Panc1 (cell line): ENCODE measurements around the gene GRAMD1C. TPM values are rescaled to one million over a fixed set of nuclear protein-coding genes. Genes with fewer than 3 reads are reported as not detected.

Source experiments
- ATAC-seq: fragments of 200-7000 bp; cut with Tn5 transposase; 2 replicates; pipeline ENCODE4 v1.9.1; 2020; ENCODE audit warnings: mild to moderate bottlenecking, moderate library complexity
- BruUV-seq: library from RNA; stranded (reverse); fragments of 400-500 nt; replicated peaks from 2 replicates; lab custom pipeline; 2021; lab: Mats Ljungman, UMichigan
- CTCF ChIA-PET: fragments of 300-600 bp; sonication (Branson Sonifier 250); formaldehyde crosslinking; loops from one replicate; lab custom pipeline; 2022; ENCODE audit warnings: antibody characterized with exemption; lab: Charles Lee
- POLR2A ChIA-PET: fragments of 300-600 bp; sonication (Branson Sonifier 250); formaldehyde crosslinking; loops from one replicate; lab custom pipeline; 2022; ENCODE audit warnings: antibody characterized with exemption; lab: Charles Lee
- DNase-seq: peaks from one replicate; pipeline ENCODE4 v3.0.0-alpha.2; 2010; ENCODE audit warnings: low read depth, low spot score
- H3K27ac ChIP-seq: 2 replicates; pipeline ENCODE4 v1.5.1; 2011; ENCODE audit warnings: mild to moderate bottlenecking, low read length, inconsistent platforms
- H3K27me3 ChIP-seq: fragments of 200-500 bp; sonication (Bioruptor generic); 2 replicates; pipeline ENCODE4 v1.6.0; 2014; ENCODE audit warnings: low read length, inconsistent platforms; ENCODE audit not compliant: control insufficient read depth, insufficient read depth
- H3K36me3 ChIP-seq: fragments of 200-500 bp; sonication (Bioruptor generic); 2 replicates; pipeline ENCODE4 v1.5.1; 2014; ENCODE audit warnings: inconsistent platforms, mild to moderate bottlenecking, low read length, moderate library complexity; ENCODE audit not compliant: control insufficient read depth, insufficient read depth
- H3K4me1 ChIP-seq: 2 replicates; pipeline ENCODE4 v1.5.1; 2011; ENCODE audit warnings: inconsistent platforms, mild to moderate bottlenecking, low read length, moderate library complexity; ENCODE audit not compliant: control insufficient read depth, insufficient read depth
- H3K4me3 ChIP-seq, 2 experiments: 2 replicates each; pipeline ENCODE4 v1.5.1; 2011 to 2012; ENCODE audit warnings: low read depth in 2 of 2, low read length in 2 of 2, mild to moderate bottlenecking in 2 of 2, inconsistent platforms in 1 of 2, moderate library complexity in 1 of 2
- H3K9me3 ChIP-seq: fragments of 200-500 bp; sonication (Bioruptor generic); 2 replicates; pipeline ENCODE4 v1.5.1; 2014; ENCODE audit warnings: low read depth, mild to moderate bottlenecking, inconsistent platforms, low read length, moderate library complexity; ENCODE audit not compliant: control insufficient read depth, insufficient read depth
- CTCF ChIP-seq: fragments of 450-650 bp; IDR thresholded peaks from 2 replicates; pipeline ENCODE4 v1.5.1; 2017; ENCODE audit warnings: mild to moderate bottlenecking
- POLR2AphosphoS5 ChIP-seq: IDR thresholded peaks from 2 replicates; pipeline ENCODE4 v1.6.1; 2012; ENCODE audit warnings: mild to moderate bottlenecking, low read depth, low read length, moderate library complexity
- REST ChIP-seq, 2 experiments: IDR thresholded peaks; 2 replicates each; pipeline ENCODE4 v1.6.1; 2011 to 2012; ENCODE audit warnings: low read depth in 2 of 2, control low read depth in 1 of 2, low read length in 1 of 2, mild to moderate bottlenecking in 1 of 2, moderate library complexity in 1 of 2; ENCODE audit not compliant: insufficient read depth in 1 of 2
- SIN3A ChIP-seq: IDR thresholded peaks from 2 replicates; pipeline ENCODE4 v1.6.1; 2012; ENCODE audit warnings: low read depth, mild to moderate bottlenecking, low read length, moderate library complexity, borderline replicate concordance; ENCODE audit not compliant: insufficient read depth
- TCF7L2 ChIP-seq: IDR thresholded peaks from 2 replicates; pipeline ENCODE4 v1.6.1; 2011; ENCODE audit warnings: mild to moderate bottlenecking, low read depth, low read length, inconsistent platforms
- in situ Hi-C: cut with HindIII; loops from 2 replicates; pipeline ENCODE4 v1.10.0; 2016; ENCODE audit warnings: low sequenced_read_pairs, low pct_unique_long_range_greater_than_20kb
- intact Hi-C: fragments of 100-400 bp; cut with micrococcal nuclease; formaldehyde crosslinking; loops from one replicate; pipeline ENCODE4 v1.10.0; 2022; ENCODE audit not compliant: unreplicated experiment
- total RNA-seq: library from RNA; stranded (reverse); gene quantifications from one replicate; pipeline ENCODE4 v1.2.1, GENCODE V29; 2021; ENCODE audit not compliant: unreplicated experiment

The GRAMD1C gene
- total RNA-seq, 1 experiment from 2014 or later: 3.9 TPM

GRCh38 chr3:113963879-113964278 is 125.3 kb downstream of the GRAMD1C start:
- no peak for DNase-seq
- H3K27ac ChIP-seq: no peak overlapping the region
- in situ Hi-C loops (no loop called here), intact Hi-C loops (no loop called here)
- TF ChIP-seq REST (IDR thresholded peaks at IDR 0.05; ENCODE audit: insufficient read depth in 1 of 2, low read depth in 2 of 2, low read length in 1 of 2) (no peak), TCF7L2 (no peak), SIN3A (no peak), POLR2AphosphoS5 (no peak), CTCF (no peak)
- ATAC-seq: no peak
- H3K9me3 ChIP-seq: no peaks in the 10 kb centered on the region
- H3K36me3 ChIP-seq: no peaks in the 10 kb centered on the region; the same call in 1 of the 2 replicates
- BruUV-seq: no TSS peak
- no peaks in the 10 kb centered on the region for H3K27me3 ChIP-seq
- CTCF ChIA-PET: no interaction called here
- no peak overlapping the region for H3K4me3 ChIP-seq
- H3K4me1 ChIP-seq: no peaks in the 10 kb centered on the region
- POLR2A ChIA-PET: interaction anchor here (0.5 kb wide), 1 partner anchor 110 kb away, joined by 3 read pairs; no protein-coding TSS in a partner anchor

DNA sequence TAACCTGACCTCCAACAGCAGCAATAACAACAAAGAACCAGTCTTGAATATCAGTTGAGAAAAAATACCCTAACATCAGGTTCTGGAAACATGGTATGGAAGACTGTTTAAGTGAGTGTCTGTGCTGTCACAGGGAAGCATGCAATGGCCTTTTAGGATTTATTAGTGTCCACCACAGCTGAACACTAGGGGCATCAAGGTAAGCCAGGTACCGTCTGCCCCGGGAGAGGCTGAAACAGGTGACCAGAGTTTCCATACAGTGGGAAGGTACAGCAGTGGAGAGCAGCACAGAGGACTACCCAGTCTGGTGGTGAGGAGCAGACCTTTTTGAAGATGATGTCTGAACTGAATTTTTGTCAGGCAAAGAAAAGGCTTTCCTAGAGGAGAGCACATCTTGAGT is 127.6 kb downstream of the GRAMD1C start:
- H3K27ac ChIP-seq: no peak overlapping the region
- H3K4me3 ChIP-seq: no peak overlapping the region
- H3K27me3 ChIP-seq: no peaks in the 10 kb centered on the region
- no TSS peak for BruUV-seq
- H3K36me3 ChIP-seq: no peaks in the 10 kb centered on the region
- H3K4me1 ChIP-seq: no peaks in the 10 kb centered on the region
- in situ Hi-C loops (no loop called here), intact Hi-C loops (no loop called here)
- POLR2A ChIA-PET: no interaction called here
- DNase-seq: no peak
- CTCF ChIA-PET: no interaction called here
- no peak for TF ChIP-seq TCF7L2
- TF ChIP-seq POLR2AphosphoS5: no peak
- TF ChIP-seq CTCF: peak; percentile 32; the same call in 1 of the 2 replicates
- TF ChIP-seq SIN3A: no peak
- no peaks in the 10 kb centered on the region for H3K9me3 ChIP-seq
- peak; percentile 75; the same call in 1 of the 2 replicates for ATAC-seq
